Measurements from ENCODE around the gene ATE1.
A peak's percentile ranks its signal among the peaks of the same experiment; 100 is the strongest.

Gene ATE1

GRCh38 chr10:121751191-121751760 lies 176.6 kb downstream of the ATE1 start:
- FAIRE-seq (no peak), DNase-seq (ENCODE audit: insufficient read length, low spot score) (no peak)

- no peak for DNase-seq (ENCODE audit: insufficient read length, low spot score)
- FAIRE-seq, result no peak
These were observed 180.6 kb downstream of the ATE1 start for GRCh38 chr10:121747163-121747775.

GRCh38 chr10:121741248-121741792 lies 186.5 kb downstream of the ATE1 start:
- DNase-seq (ENCODE audit: insufficient read length, low spot score) (no peak), FAIRE-seq (no peak)

- FAIRE-seq (no peak), DNase-seq (ENCODE audit: insufficient read length, low spot score) (no peak)
These were observed 187.8 kb downstream of the ATE1 start for GRCh38 chr10:121740069-121740468.

- DNase-seq (ENCODE audit: insufficient read length, low spot score) (no peak), FAIRE-seq (no peak)
These were observed 188.7 kb downstream of the ATE1 start for GRCh38 chr10:121739114-121739513.

GRCh38 chr10:121736315-121737130 lies 191.3 kb downstream of the ATE1 start:
- no peak for DNase-seq (ENCODE audit: insufficient read length, low spot score)
- FAIRE-seq, result no peak

GRCh38 chr10:121735263-121735662 lies 192.6 kb downstream of the ATE1 start:
- DNase-seq (ENCODE audit: insufficient read length, low spot score), result no peak
- no peak for FAIRE-seq

GRCh38 chr10:121734589-121735045 lies 193.2 kb downstream of the ATE1 start:
- FAIRE-seq (no peak), DNase-seq (ENCODE audit: insufficient read length, low spot score) (peak; percentile 34)

GRCh38 chr10:121732656-121733445 lies 195.0 kb downstream of the ATE1 start:
- FAIRE-seq (no peak), DNase-seq (ENCODE audit: insufficient read length, low spot score) (no peak)

GRCh38 chr10:121732172-121732571 lies 195.7 kb downstream of the ATE1 start:
- FAIRE-seq (no peak), DNase-seq (ENCODE audit: insufficient read length, low spot score) (no peak)

GRCh38 chr10:121724282-121724681 lies 203.5 kb downstream of the ATE1 start:
- DNase-seq (ENCODE audit: insufficient read length, low spot score) (no peak), FAIRE-seq (no peak)

GRCh38 chr10:121722665-121723064 lies 205.2 kb downstream of the ATE1 start:
- DNase-seq (ENCODE audit: insufficient read length, low spot score) (no peak), FAIRE-seq (no peak)

GRCh38 chr10:121721257-121721656 lies 206.6 kb downstream of the ATE1 start:
- DNase-seq (ENCODE audit: insufficient read length, low spot score) (no peak), FAIRE-seq (no peak)

- FAIRE-seq (no peak), DNase-seq (ENCODE audit: insufficient read length, low spot score) (no peak)
These were observed 211.9 kb downstream of the ATE1 start for GRCh38 chr10:121715969-121716368.

GRCh38 chr10:121715076-121715475 lies 212.8 kb downstream of the ATE1 start:
- no peak for DNase-seq (ENCODE audit: insufficient read length, low spot score)
- FAIRE-seq, result no peak

- DNase-seq (ENCODE audit: insufficient read length, low spot score), result no peak
- FAIRE-seq, result no peak
These were observed 214.3 kb downstream of the ATE1 start for GRCh38 chr10:121713486-121713885.

GRCh38 chr10:121710971-121711370 lies 216.9 kb downstream of the ATE1 start:
- DNase-seq (ENCODE audit: insufficient read length, low spot score) (no peak), FAIRE-seq (no peak)

- no peak for DNase-seq (ENCODE audit: insufficient read length, low spot score)
- no peak for FAIRE-seq
These were observed 217.6 kb downstream of the ATE1 start for GRCh38 chr10:121710207-121710606.

GRCh38 chr10:121709675-121710073 lies 218.2 kb downstream of the ATE1 start:
- no peak for DNase-seq (ENCODE audit: insufficient read length, low spot score)
- FAIRE-seq, result no peak

GRCh38 chr10:121708728-121709674 lies 218.8 kb downstream of the ATE1 start:
- no peak for DNase-seq (ENCODE audit: insufficient read length, low spot score)
- FAIRE-seq, result no peak

Measured in GM19239 (cell line).